WTC11 (cell line): ENCODE measurements around the gene MEAK7. TPM values are rescaled to one million over a fixed set of nuclear protein-coding genes. Genes with fewer than 3 reads are reported as not detected.

ENCODE experiments used
- ATAC-seq: fragments of 200-7000 bp; cut with Tn5 transposase; 2 replicates; pipeline ENCODE4 v1.10.0; 2021; ENCODE audit warnings: mild to moderate bottlenecking, moderate library complexity
- CTCF ChIA-PET: fragments of 300-600 bp; sonication (Branson Sonifier 250); formaldehyde crosslinking; loops from one replicate; lab custom pipeline; 2021; ENCODE audit warnings: antibody characterized with exemption; lab: Charles Lee
- POLR2A ChIA-PET: fragments of 350-600 bp; sonication (Branson Sonifier 250); formaldehyde crosslinking; loops from one replicate; lab custom pipeline; 2021; ENCODE audit warnings: antibody characterized with exemption; lab: Charles Lee
- DNase-seq: peaks from one replicate; pipeline ENCODE4 v3.0.0; 2021; ENCODE audit warnings: low spot score
- H3K27ac Mint-ChIP-seq: 2 replicates; pipeline ENCODE4 v1.8.0; 2021; ENCODE audit warnings: mixed read lengths
- H3K27me3 Mint-ChIP-seq: 2 replicates; pipeline ENCODE4 v1.8.0; 2021; ENCODE audit warnings: low read depth, mild to moderate bottlenecking, moderate library complexity, mixed read lengths
- H3K36me3 Mint-ChIP-seq: 2 replicates; pipeline ENCODE4 v1.8.0; 2021; ENCODE audit warnings: mixed read lengths
- H3K4me1 Mint-ChIP-seq: 2 replicates; pipeline ENCODE4 v1.8.0; 2022; ENCODE audit warnings: mixed read lengths
- H3K4me3 Mint-ChIP-seq: 2 replicates; pipeline ENCODE4 v1.8.0; 2021; ENCODE audit warnings: mild to moderate bottlenecking, moderate library complexity, mixed read lengths
- H3K9me3 Mint-ChIP-seq: 2 replicates; pipeline ENCODE4 v1.8.0; 2021; ENCODE audit warnings: mixed read lengths
- ETV6 ChIP-seq: sonication (generic); formaldehyde crosslinking; IDR thresholded peaks from 2 replicates; pipeline ENCODE4 v1.8.1; 2022; ENCODE audit warnings: mild to moderate bottlenecking, missing genetic modification reagents
- GRHL2 ChIP-seq: fragments of 250-450 bp; sonication (Bioruptor Pico); IDR thresholded peaks from 2 replicates; pipeline ENCODE4 v1.8.0; 2022; ENCODE audit warnings: mild to moderate bottlenecking, moderate library complexity; ENCODE audit not compliant: insufficient replicate concordance, severe bottlenecking
- JAZF1 ChIP-seq: fragments of 250-450 bp; sonication (Bioruptor Pico); IDR thresholded peaks from 2 replicates; pipeline ENCODE4 v1.9.0; 2021; ENCODE audit warnings: moderate library complexity, mild to moderate bottlenecking, inconsistent platforms
- OVOL2 ChIP-seq: fragments of 250-450 bp; sonication (Bioruptor Pico); IDR thresholded peaks from 2 replicates; pipeline ENCODE4 v1.9.0; 2021; ENCODE audit warnings: mild to moderate bottlenecking, borderline replicate concordance
- RORB ChIP-seq: fragments of 250-450 bp; sonication (Bioruptor Pico); IDR thresholded peaks from 2 replicates; pipeline ENCODE4 v1.9.0; 2021; ENCODE audit warnings: mild to moderate bottlenecking
- TEAD4 ChIP-seq: sonication (generic); formaldehyde crosslinking; IDR thresholded peaks from 2 replicates; pipeline ENCODE4 v1.8.0; 2022; ENCODE audit warnings: mild to moderate bottlenecking, missing genetic modification reagents
- ZNF138 ChIP-seq: sonication (generic); formaldehyde crosslinking; conservative IDR thresholded peaks from 2 replicates; pipeline ENCODE4 v1.8.1; 2022; ENCODE audit warnings: mild to moderate bottlenecking, moderate library complexity, missing genetic modification reagents
- total RNA-seq: library from RNA; stranded (reverse); gene quantifications from 3 replicates; pipeline ENCODE4 v1.2.3, GENCODE V29; 2021
- TF ChIP-seq, protein P1 (sequence below): sonication (generic); formaldehyde crosslinking; IDR thresholded peaks from 2 replicates; pipeline ENCODE4 v1.8.1; 2022; ENCODE audit warnings: missing genetic modification reagents, borderline replicate concordance
- TF ChIP-seq, protein P2 (sequence below): sonication (generic); formaldehyde crosslinking; IDR thresholded peaks from 2 replicates; pipeline ENCODE4 v1.8.1; 2023; ENCODE audit warnings: mild to moderate bottlenecking, missing genetic modification reagents, borderline replicate concordance
- TF ChIP-seq, protein P3 (sequence below): fragments of 200-600 bp; IDR thresholded peaks from 2 replicates; pipeline ENCODE4 v1.8.0; 2022; ENCODE audit warnings: antibody characterized with exemption
- TF ChIP-seq, protein P4 (sequence below): sonication (generic); formaldehyde crosslinking; IDR thresholded peaks from 2 replicates; pipeline ENCODE4 v1.8.1; 2023; ENCODE audit warnings: mild to moderate bottlenecking, moderate library complexity, missing genetic modification reagents
- TF ChIP-seq, protein P5 (sequence below): sonication (generic); formaldehyde crosslinking; IDR thresholded peaks from 2 replicates; pipeline ENCODE4 v1.8.0; 2022; ENCODE audit warnings: missing genetic modification reagents
- TF ChIP-seq, protein P6 (sequence below): sonication (generic); formaldehyde crosslinking; IDR thresholded peaks from 2 replicates; pipeline ENCODE4 v1.8.1; 2023; ENCODE audit warnings: mild to moderate bottlenecking, missing genetic modification reagents, moderate library complexity

MEAK7 gene
- total RNA-seq, 1 experiment from 2014 or later: 14.4 TPM

DNA sequence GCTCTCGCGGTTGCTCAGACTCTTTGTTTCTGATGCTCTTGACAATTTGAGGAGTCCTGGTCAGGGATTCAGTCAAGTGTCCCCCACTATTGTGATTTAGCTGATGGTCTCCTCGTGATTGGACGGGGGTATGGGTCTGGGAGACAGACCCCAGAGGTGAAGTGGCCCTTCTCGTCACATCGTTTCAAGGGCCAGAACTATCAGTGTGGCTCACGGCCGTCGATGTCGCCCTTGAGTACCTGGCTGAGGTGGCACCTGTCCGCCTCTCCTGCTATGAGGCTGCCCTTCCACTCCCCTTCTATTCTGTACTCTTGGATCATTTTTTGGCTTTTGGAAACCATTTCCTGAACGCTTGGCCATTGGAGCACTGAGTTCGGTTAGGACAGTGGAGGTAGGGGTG is 7.4 kb upstream of the MEAK7 start:
- ATAC-seq (no peak), DNase-seq (no peak)
- no peaks in the 10 kb centered on the region for H3K36me3 Mint-ChIP-seq
- H3K27ac Mint-ChIP-seq: no peak overlapping the region
- POLR2A ChIA-PET: interaction anchor here (1.0 kb wide), 1 partner anchor 52 kb away, joined by 3 read pairs; no protein-coding TSS in a partner anchor
- H3K27me3 Mint-ChIP-seq: no peaks in the 10 kb centered on the region
- no peak for TF ChIP-seq GRHL2 (CRISPR knock-in tag)
- TF ChIP-seq, protein P1, sequence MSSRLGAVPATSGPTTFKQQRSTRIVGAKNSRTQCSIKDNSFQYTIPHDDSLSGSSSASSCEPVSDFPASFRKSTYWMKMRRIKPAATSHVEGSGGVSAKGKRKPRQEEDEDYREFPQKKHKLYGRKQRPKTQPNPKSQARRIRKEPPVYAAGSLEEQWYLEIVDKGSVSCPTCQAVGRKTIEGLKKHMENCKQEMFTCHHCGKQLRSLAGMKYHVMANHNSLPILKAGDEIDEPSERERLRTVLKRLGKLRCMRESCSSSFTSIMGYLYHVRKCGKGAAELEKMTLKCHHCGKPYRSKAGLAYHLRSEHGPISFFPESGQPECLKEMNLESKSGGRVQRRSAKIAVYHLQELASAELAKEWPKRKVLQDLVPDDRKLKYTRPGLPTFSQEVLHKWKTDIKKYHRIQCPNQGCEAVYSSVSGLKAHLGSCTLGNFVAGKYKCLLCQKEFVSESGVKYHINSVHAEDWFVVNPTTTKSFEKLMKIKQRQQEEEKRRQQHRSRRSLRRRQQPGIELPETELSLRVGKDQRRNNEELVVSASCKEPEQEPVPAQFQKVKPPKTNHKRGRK (CRISPR knock-in tag): no peak
- no peak for TF ChIP-seq ZNF138 (CRISPR knock-in tag)
- TF ChIP-seq, protein P2, sequence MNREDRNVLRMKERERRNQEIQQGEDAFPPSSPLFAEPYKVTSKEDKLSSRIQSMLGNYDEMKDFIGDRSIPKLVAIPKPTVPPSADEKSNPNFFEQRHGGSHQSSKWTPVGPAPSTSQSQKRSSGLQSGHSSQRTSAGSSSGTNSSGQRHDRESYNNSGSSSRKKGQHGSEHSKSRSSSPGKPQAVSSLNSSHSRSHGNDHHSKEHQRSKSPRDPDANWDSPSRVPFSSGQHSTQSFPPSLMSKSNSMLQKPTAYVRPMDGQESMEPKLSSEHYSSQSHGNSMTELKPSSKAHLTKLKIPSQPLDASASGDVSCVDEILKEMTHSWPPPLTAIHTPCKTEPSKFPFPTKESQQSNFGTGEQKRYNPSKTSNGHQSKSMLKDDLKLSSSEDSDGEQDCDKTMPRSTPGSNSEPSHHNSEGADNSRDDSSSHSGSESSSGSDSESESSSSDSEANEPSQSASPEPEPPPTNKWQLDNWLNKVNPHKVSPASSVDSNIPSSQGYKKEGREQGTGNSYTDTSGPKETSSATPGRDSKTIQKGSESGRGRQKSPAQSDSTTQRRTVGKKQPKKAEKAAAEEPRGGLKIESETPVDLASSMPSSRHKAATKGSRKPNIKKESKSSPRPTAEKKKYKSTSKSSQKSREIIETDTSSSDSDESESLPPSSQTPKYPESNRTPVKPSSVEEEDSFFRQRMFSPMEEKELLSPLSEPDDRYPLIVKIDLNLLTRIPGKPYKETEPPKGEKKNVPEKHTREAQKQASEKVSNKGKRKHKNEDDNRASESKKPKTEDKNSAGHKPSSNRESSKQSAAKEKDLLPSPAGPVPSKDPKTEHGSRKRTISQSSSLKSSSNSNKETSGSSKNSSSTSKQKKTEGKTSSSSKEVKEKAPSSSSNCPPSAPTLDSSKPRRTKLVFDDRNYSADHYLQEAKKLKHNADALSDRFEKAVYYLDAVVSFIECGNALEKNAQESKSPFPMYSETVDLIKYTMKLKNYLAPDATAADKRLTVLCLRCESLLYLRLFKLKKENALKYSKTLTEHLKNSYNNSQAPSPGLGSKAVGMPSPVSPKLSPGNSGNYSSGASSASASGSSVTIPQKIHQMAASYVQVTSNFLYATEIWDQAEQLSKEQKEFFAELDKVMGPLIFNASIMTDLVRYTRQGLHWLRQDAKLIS (CRISPR knock-in tag): no peak
- no peak for TF ChIP-seq JAZF1 (CRISPR knock-in tag)
- no peak for TF ChIP-seq TEAD4 (CRISPR knock-in tag)
- TF ChIP-seq, protein P3, sequence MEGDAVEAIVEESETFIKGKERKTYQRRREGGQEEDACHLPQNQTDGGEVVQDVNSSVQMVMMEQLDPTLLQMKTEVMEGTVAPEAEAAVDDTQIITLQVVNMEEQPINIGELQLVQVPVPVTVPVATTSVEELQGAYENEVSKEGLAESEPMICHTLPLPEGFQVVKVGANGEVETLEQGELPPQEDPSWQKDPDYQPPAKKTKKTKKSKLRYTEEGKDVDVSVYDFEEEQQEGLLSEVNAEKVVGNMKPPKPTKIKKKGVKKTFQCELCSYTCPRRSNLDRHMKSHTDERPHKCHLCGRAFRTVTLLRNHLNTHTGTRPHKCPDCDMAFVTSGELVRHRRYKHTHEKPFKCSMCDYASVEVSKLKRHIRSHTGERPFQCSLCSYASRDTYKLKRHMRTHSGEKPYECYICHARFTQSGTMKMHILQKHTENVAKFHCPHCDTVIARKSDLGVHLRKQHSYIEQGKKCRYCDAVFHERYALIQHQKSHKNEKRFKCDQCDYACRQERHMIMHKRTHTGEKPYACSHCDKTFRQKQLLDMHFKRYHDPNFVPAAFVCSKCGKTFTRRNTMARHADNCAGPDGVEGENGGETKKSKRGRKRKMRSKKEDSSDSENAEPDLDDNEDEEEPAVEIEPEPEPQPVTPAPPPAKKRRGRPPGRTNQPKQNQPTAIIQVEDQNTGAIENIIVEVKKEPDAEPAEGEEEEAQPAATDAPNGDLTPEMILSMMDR: no peak
- no peak for TF ChIP-seq ETV6 (CRISPR knock-in tag)
- TF ChIP-seq, protein P4, sequence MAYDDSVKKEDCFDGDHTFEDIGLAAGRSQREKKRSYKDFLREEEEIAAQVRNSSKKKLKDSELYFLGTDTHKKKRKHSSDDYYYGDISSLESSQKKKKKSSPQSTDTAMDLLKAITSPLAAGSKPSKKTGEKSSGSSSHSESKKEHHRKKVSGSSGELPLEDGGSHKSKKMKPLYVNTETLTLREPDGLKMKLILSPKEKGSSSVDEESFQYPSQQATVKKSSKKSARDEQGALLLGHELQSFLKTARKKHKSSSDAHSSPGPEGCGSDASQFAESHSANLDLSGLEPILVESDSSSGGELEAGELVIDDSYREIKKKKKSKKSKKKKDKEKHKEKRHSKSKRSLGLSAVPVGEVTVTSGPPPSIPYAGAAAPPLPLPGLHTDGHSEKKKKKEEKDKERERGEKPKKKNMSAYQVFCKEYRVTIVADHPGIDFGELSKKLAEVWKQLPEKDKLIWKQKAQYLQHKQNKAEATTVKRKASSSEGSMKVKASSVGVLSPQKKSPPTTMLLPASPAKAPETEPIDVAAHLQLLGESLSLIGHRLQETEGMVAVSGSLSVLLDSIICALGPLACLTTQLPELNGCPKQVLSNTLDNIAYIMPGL: no peak
- no peak for TF ChIP-seq OVOL2 (CRISPR knock-in tag)
- TF ChIP-seq, protein P5, sequence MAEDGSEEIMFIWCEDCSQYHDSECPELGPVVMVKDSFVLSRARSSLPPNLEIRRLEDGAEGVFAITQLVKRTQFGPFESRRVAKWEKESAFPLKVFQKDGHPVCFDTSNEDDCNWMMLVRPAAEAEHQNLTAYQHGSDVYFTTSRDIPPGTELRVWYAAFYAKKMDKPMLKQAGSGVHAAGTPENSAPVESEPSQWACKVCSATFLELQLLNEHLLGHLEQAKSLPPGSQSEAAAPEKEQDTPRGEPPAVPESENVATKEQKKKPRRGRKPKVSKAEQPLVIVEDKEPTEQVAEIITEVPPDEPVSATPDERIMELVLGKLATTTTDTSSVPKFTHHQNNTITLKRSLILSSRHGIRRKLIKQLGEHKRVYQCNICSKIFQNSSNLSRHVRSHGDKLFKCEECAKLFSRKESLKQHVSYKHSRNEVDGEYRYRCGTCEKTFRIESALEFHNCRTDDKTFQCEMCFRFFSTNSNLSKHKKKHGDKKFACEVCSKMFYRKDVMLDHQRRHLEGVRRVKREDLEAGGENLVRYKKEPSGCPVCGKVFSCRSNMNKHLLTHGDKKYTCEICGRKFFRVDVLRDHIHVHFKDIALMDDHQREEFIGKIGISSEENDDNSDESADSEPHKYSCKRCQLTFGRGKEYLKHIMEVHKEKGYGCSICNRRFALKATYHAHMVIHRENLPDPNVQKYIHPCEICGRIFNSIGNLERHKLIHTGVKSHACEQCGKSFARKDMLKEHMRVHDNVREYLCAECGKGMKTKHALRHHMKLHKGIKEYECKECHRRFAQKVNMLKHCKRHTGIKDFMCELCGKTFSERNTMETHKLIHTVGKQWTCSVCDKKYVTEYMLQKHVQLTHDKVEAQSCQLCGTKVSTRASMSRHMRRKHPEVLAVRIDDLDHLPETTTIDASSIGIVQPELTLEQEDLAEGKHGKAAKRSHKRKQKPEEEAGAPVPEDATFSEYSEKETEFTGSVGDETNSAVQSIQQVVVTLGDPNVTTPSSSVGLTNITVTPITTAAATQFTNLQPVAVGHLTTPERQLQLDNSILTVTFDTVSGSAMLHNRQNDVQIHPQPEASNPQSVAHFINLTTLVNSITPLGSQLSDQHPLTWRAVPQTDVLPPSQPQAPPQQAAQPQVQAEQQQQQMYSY (CRISPR knock-in tag): no peak
- TF ChIP-seq, protein P6, sequence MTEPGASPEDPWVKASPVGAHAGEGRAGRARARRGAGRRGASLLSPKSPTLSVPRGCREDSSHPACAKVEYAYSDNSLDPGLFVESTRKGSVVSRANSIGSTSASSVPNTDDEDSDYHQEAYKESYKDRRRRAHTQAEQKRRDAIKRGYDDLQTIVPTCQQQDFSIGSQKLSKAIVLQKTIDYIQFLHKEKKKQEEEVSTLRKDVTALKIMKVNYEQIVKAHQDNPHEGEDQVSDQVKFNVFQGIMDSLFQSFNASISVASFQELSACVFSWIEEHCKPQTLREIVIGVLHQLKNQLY (CRISPR knock-in tag): no peak
- no peak for TF ChIP-seq RORB
- CTCF ChIA-PET: interaction anchor here (0.6 to 4.0 kb wide), 10 partner anchors 45 to 200 kb away, joined by 4 to 44 read pairs (median 7); partner anchors contain the start of gene COTL1
- H3K9me3 Mint-ChIP-seq: no peaks in the 10 kb centered on the region
- H3K4me1 Mint-ChIP-seq: peaks cover 35% of the 10 kb centered on the region
- H3K4me3 Mint-ChIP-seq: no peak overlapping the region
